Upper lobe of left lung (tissue), 6 donors: ENCODE data around the gene ENTREP3. TPM values are rescaled to one million over a fixed set of nuclear protein-coding genes. Genes with fewer than 3 reads are reported as not detected.

ENCODE experiments used
- ATAC-seq, 2 donors: fragments of 200-7000 bp; cut with Tn5 transposase; one replicate each; pipeline ENCODE4 v1.9.1; 2022; ENCODE audit warnings: mild to moderate bottlenecking in 2 of 2, moderate library complexity in 2 of 2; ENCODE audit not compliant: low FRiP score in 2 of 2
- DNase-seq, 2 donors: peaks; one replicate each; pipeline ENCODE4 v3.0.0-alpha.2; 2019 to 2020
- H3K27ac ChIP-seq, 4 donors: fragments of 200-600 bp; sonication (generic); one replicate each; pipeline ENCODE4 v1.5.1; 2016 to 2019
- H3K27me3 ChIP-seq, 4 donors: fragments of 200-600 bp; sonication (generic); one replicate each; pipeline ENCODE4 v1.5.1; 2017 to 2019
- H3K36me3 ChIP-seq, 4 donors: fragments of 200-600 bp; sonication (generic); one replicate each; pipeline ENCODE4 v1.5.1; 2016 to 2019
- H3K4me1 ChIP-seq, 4 donors: fragments of 200-600 bp; sonication (generic); one replicate each; pipeline ENCODE4 v1.5.1; 2018 to 2019
- H3K4me3 ChIP-seq, 4 donors: fragments of 200-600 bp; sonication (generic); one replicate each; pipeline ENCODE4 v1.5.1; 2017 to 2019; ENCODE audit warnings: mild to moderate bottlenecking in 2 of 4, moderate library complexity in 1 of 4
- H3K9me3 ChIP-seq, 4 donors: fragments of 200-600 bp; sonication (generic); one replicate each; pipeline ENCODE4 v1.5.1; 2018 to 2019
- CTCF ChIP-seq, 6 experiments: fragments of 450-650 bp in 4 of 6; fragments of 200-600 bp in 2 of 6; sonication (generic) in 2 of 6; IDR thresholded peaks; one replicate each; pipeline ENCODE4 v1.5.1; 2016 to 2019; ENCODE audit warnings: antibody characterized with exemption in 6 of 6
- EP300 ChIP-seq, 4 donors: sonication (generic); formaldehyde crosslinking; IDR thresholded peaks; one replicate each; pipeline ENCODE4 v1.5.1; 2017; ENCODE audit warnings: antibody characterized with exemption in 4 of 4, control low read depth in 2 of 4
- POLR2A ChIP-seq, 4 donors: fragments of 450-650 bp; IDR thresholded peaks; one replicate each; pipeline ENCODE4 v1.5.1; 2016 to 2017; ENCODE audit warnings: antibody characterized with exemption in 4 of 4, mild to moderate bottlenecking in 2 of 4
- POLR2AphosphoS5 ChIP-seq, 2 donors: sonication (generic); formaldehyde crosslinking; IDR thresholded peaks; one replicate each; pipeline ENCODE4 v1.5.1; 2017; ENCODE audit warnings: antibody characterized with exemption in 2 of 2
- WGBS, 2 donors: methylation state at CpG; one replicate each; pipeline ENCODE4 v1.1.5; 2017 to 2018; 5-methylcytosine and 5-hydroxymethylcytosine counted together
- total RNA-seq, 6 donors: library from RNA; depleted of rRNA in 4 of 6; stranded (reverse); fragments of >200 nt in 4 of 6; gene quantifications; one replicate each; pipeline versions ENCODE4 v1.1.0 to v1.2.1, GENCODE V29; 2016 to 2021
- donor health status: DM: no; HTN: no; CAD: no; lungs with moderate emphysema.
- donor health status: DM: no; HTN: yes; CAD: no; lungs with severe emphysema.

The ENTREP3 gene
- total RNA-seq, 6 donors from 2014 or later = 9.3 to 30.3 (median 20.6) TPM

GRCh38 chr1:155199792-155200191, 55.5 kb downstream of the ENTREP3 start:
- Histone ChIP-seq H3K27ac (no peak overlapping the region), H3K4me1 (peaks cover 5 to 10% (median 8%) of the 10 kb centered on the region in 4 donors), H3K4me3 (no peak overlapping the region), H3K27me3 (no peaks in the 10 kb centered on the region), H3K36me3 (peaks cover 0 to 14% (median 7%) of the 10 kb centered on the region in 4 donors), H3K9me3 (no peaks in the 10 kb centered on the region)
- no peak for DNase-seq
- TF ChIP-seq POLR2AphosphoS5 (IDR thresholded peaks at IDR 0.05) (no peak), POLR2A (IDR thresholded peaks at IDR 0.05) (no peak), CTCF (IDR thresholded peaks at IDR 0.05) (no peak), EP300 (IDR thresholded peaks at IDR 0.05) (no peak)
- 84 to 86% methylated on average over 4 of the region's 4 CpGs for WGBS, 2 donors
- no peak for ATAC-seq

- peaks cover 0 to 14% (median 7%) of the 10 kb centered on the region in 4 donors for H3K36me3 ChIP-seq
- no peaks in the 10 kb centered on the region for H3K9me3 ChIP-seq
- peaks cover 17 to 21% (median 20%) of the 10 kb centered on the region in 4 donors for H3K4me1 ChIP-seq
- no peak for ATAC-seq
- no peak for TF ChIP-seq POLR2AphosphoS5 (IDR thresholded peaks at IDR 0.05)
- no peak for TF ChIP-seq EP300 (IDR thresholded peaks at IDR 0.05)
- no peak for TF ChIP-seq CTCF (IDR thresholded peaks at IDR 0.05)
- TF ChIP-seq POLR2A (IDR thresholded peaks at IDR 0.05) = no peak
- no peak overlapping the region for H3K4me3 ChIP-seq
- DNase-seq = no peak
- no peaks in the 10 kb centered on the region for H3K27me3 ChIP-seq
- no peak overlapping the region for H3K27ac ChIP-seq
- WGBS, 2 donors = 85 to 95% methylated on average over 3 of the region's 3 CpGs
Observed at GRCh38 chr1:155198547-155198906, 56.8 kb downstream of the ENTREP3 start.

GRCh38 chr1:155197901-155198546, 57.3 kb downstream of the ENTREP3 start:
- DNase-seq = no peak
- peaks cover 0 to 14% (median 7%) of the 10 kb centered on the region in 4 donors for H3K36me3 ChIP-seq
- H3K4me1 ChIP-seq = peaks cover 21 to 26% (median 22%) of the 10 kb centered on the region in 4 donors
- no peaks in the 10 kb centered on the region for H3K27me3 ChIP-seq
- H3K9me3 ChIP-seq = no peaks in the 10 kb centered on the region
- no peak for TF ChIP-seq EP300 (IDR thresholded peaks at IDR 0.05)
- 90 to 95% methylated on average over 15 of the region's 15 CpGs for WGBS, 2 donors
- no peak overlapping the region for H3K27ac ChIP-seq
- ATAC-seq = no peak
- H3K4me3 ChIP-seq = no peak overlapping the region

Other genes starting within 250 kb of the ENTREP3 start
- 1 to 10 TPM in 4 of 6 donors, under 1 TPM in 2; 0.49 to 2.1 (median 1.1) TPM for gene DCST2, start 221.7 kb downstream of the ENTREP3 start, total RNA-seq
- under 1 TPM in 1 of 6 donors, not detected in 5; 0.89 TPM for gene DCST1, start 221.7 kb downstream of the ENTREP3 start, total RNA-seq
- gene ADAM15, start 204.2 kb downstream of the ENTREP3 start, total RNA-seq = 100 to 1,000 TPM in 4 of 6 donors, 10 to 100 TPM in 2; 52.1 to 246 (median 106) TPM
- gene EFNA4, start 191.7 kb downstream of the ENTREP3 start, total RNA-seq = 1 to 10 TPM; 2.8 to 8.1 (median 7.0) TPM
- gene EFNA3, start 176.6 kb downstream of the ENTREP3 start, total RNA-seq = 1 to 10 TPM in 4 of 6 donors, under 1 TPM in 2; 0.33 to 2.1 (median 1.4) TPM
- 100 to 1,000 TPM; 131 to 226 (median 164) TPM for gene EFNA1, start 127.6 kb downstream of the ENTREP3 start, total RNA-seq
- gene SLC50A1, start 119.6 kb downstream of the ENTREP3 start, total RNA-seq = 10 to 100 TPM; 19.9 to 49.9 (median 42.7) TPM
- 100 to 1,000 TPM in 2 of 6 donors, 10 to 100 TPM in 3, not detected in 1; 25.1 to 112 (median 67.5) TPM for gene DPM3, start 115.0 kb downstream of the ENTREP3 start, total RNA-seq
- 100 to 1,000 TPM in 4 of 6 donors, 10 to 100 TPM in 2; 47.1 to 166 (median 131) TPM for gene KRTCAP2, start 82.2 kb downstream of the ENTREP3 start, total RNA-seq
- under 1 TPM in 3 of 6 donors, not detected in 3; 0.30 to 0.64 (median 0.57) TPM for gene TRIM46, start 81.6 kb downstream of the ENTREP3 start, total RNA-seq
- 10 to 100 TPM; 18.3 to 97.4 (median 27.6) TPM for gene THBS3, start 47.6 kb downstream of the ENTREP3 start, total RNA-seq
- gene MTX1, start 46.8 kb downstream of the ENTREP3 start, total RNA-seq = 10 to 100 TPM; 23.0 to 68.4 (median 37.4) TPM
- 10 to 100 TPM; 61.5 to 96.1 (median 70.4) TPM for gene SCAMP3, start 6.9 kb upstream of the ENTREP3 start, total RNA-seq
- gene CLK2, start 18.0 kb upstream of the ENTREP3 start, total RNA-seq = 10 to 100 TPM; 32.7 to 92.2 (median 48.1) TPM
- gene HCN3, start 22.0 kb upstream of the ENTREP3 start, total RNA-seq = 1 to 10 TPM; 1.1 to 6.3 (median 2.6) TPM
- under 1 TPM in 2 of 6 donors, not detected in 4; 0.14 to 0.17 TPM for gene PKLR, start 46.0 kb upstream of the ENTREP3 start, total RNA-seq
- gene FDPS, start 53.4 kb upstream of the ENTREP3 start, total RNA-seq = 100 to 1,000 TPM; 129 to 256 (median 179) TPM
- gene RUSC1, start 65.4 kb upstream of the ENTREP3 start, total RNA-seq = 10 to 100 TPM; 21.4 to 41.9 (median 31.2) TPM